22Rv1 (cell line): ENCODE data around the gene SLC12A7.

Experiments used
- H3K27ac ChIP-seq: fragments of 450-650 bp; 2 replicates; pipeline ENCODE4 v1.5.1; 2017
- CTCF ChIP-seq: fragments of 450-650 bp; IDR thresholded peaks from 2 replicates; pipeline ENCODE4 v1.5.1; 2017; ENCODE audit warnings: mild to moderate bottlenecking
- ZFX ChIP-seq: fragments of 450-650 bp; IDR thresholded peaks from 2 replicates; pipeline ENCODE4 v1.6.1; 2017; ENCODE audit warnings: antibody characterized with exemption, borderline replicate concordance

Gene SLC12A7

GRCh38 chr5:1012900-1013237 is 99.0 kb downstream of the SLC12A7 start:
- TF ChIP-seq ZFX = no peak
- no peak for TF ChIP-seq CTCF
- no peak overlapping the region for H3K27ac ChIP-seq

- no peak for TF ChIP-seq CTCF
- TF ChIP-seq ZFX = no peak
- H3K27ac ChIP-seq = no peak overlapping the region
Observed at GRCh38 chr5:1012313-1012841, 99.5 kb downstream of the SLC12A7 start.

- no peak overlapping the region for H3K27ac ChIP-seq
- TF ChIP-seq CTCF = no peak
- TF ChIP-seq ZFX = no peak
Observed at GRCh38 chr5:1011741-1012312, 100.0 kb downstream of the SLC12A7 start.

- H3K27ac ChIP-seq = no peak overlapping the region
- TF ChIP-seq ZFX = no peak
- peak; percentile 93 for TF ChIP-seq CTCF
Observed at GRCh38 chr5:1011226-1011631, 100.6 kb downstream of the SLC12A7 start.

GRCh38 chr5:1010641-1011046 is 101.2 kb downstream of the SLC12A7 start:
- no peak overlapping the region for H3K27ac ChIP-seq
- TF ChIP-seq CTCF (no peak), ZFX (no peak)

- TF ChIP-seq CTCF (no peak), ZFX (no peak)
- no peak overlapping the region for H3K27ac ChIP-seq
Observed at GRCh38 chr5:1010181-1010510, 101.7 kb downstream of the SLC12A7 start.

GRCh38 chr5:1009359-1010180 is 102.3 kb downstream of the SLC12A7 start:
- TF ChIP-seq ZFX (no peak), CTCF (no peak)
- H3K27ac ChIP-seq = no peak overlapping the region
